HepG2 (cell line): ENCODE data around the gene COMMD7. TPM values are rescaled to one million over a fixed set of nuclear protein-coding genes. Genes with fewer than 3 reads are reported as not detected.

Experiments
- ATAC-seq: fragments of 200-7000 bp; cut with Tn5 transposase; 3 replicates; pipeline ENCODE4 v1.9.1; 2020; ENCODE audit warnings: mild to moderate bottlenecking, moderate library complexity
- BruUV-seq: library from RNA; stranded (reverse); fragments of 400-500 nt; replicated peaks from 2 replicates; lab custom pipeline; 2021; lab: Mats Ljungman, UMichigan
- CTCF ChIA-PET: fragments of 300-600 bp; formaldehyde crosslinking; extraction: SDS; loops from one replicate; lab custom pipeline; 2021; ENCODE audit warnings: low total read pairs, inconsistent platforms, low intra/inter-chr PET ratio; lab: Yijun Ruan, JAX
- POLR2A ChIA-PET: fragments of 350-600 bp; sonication (Branson Sonifier 250); formaldehyde crosslinking; loops from one replicate; lab custom pipeline; 2020; ENCODE audit warnings: antibody characterized with exemption, inconsistent platforms; lab: Yijun Ruan, JAX
- DNase-seq: peaks from one replicate; pipeline ENCODE4 v3.0.0-alpha.2; 2015; ENCODE audit warnings: low spot score
- FAIRE-seq: peaks from 3 replicates; lab custom pipeline; 2011; peaks lifted over from hg19 to GRCh38; lab: Jason Lieb, UNC
- H2AFZ ChIP-seq: one replicate; pipeline ENCODE4 v1.6.1; 2011; ENCODE audit warnings: low read length, inconsistent platforms
- H3K27ac ChIP-seq: fragments of 300-600 bp; 3 replicates; pipeline ENCODE4 v1.8.0; 2011; ENCODE audit warnings: mixed run types, mild to moderate bottlenecking, mixed read lengths, low read length, inconsistent platforms; ENCODE audit not compliant: insufficient read depth; ENCODE audit errors: extremely low read length
- H3K27me3 ChIP-seq, 2 experiments: fragments of 200-600 bp in 1 of 2; 2 replicates in 1 of 2; 3 replicates in 1 of 2; pipeline versions ENCODE4 v1.6.0 to v1.8.0; 2011; ENCODE audit warnings: low read length in 2 of 2, mild to moderate bottlenecking in 2 of 2, moderate library complexity in 2 of 2, inconsistent platforms in 1 of 2; ENCODE audit not compliant: insufficient read depth in 2 of 2, control insufficient read depth in 1 of 2
- H3K36me3 ChIP-seq, 2 experiments: fragments of 200-600 bp in 1 of 2; replicated peaks in 1 of 2; 2 replicates in 1 of 2; 3 replicates in 1 of 2; pipeline versions ENCODE4 v1.5.1 to v1.8.0; 2011; ENCODE audit warnings: low read length in 2 of 2, inconsistent platforms in 1 of 2; ENCODE audit not compliant: insufficient read depth in 2 of 2, control insufficient read depth in 1 of 2
- H3K4me1 ChIP-seq: 2 replicates; pipeline ENCODE4 v1.5.1; 2012; ENCODE audit warnings: low read length, inconsistent platforms; ENCODE audit not compliant: insufficient read depth
- H3K4me2 ChIP-seq: 2 replicates; pipeline ENCODE4 v1.6.0; 2011; ENCODE audit warnings: low read depth, low read length, inconsistent platforms
- H3K4me3 ChIP-seq, 3 experiments: fragments of 200-600 bp in 1 of 3; sonication (generic), shearing (Covaris generic) in 1 of 3; replicated peaks in 1 of 3; 2 replicates each; pipeline ENCODE4 v1.5.1; 2011 to 2016; ENCODE audit warnings: low read length in 3 of 3, inconsistent platforms in 2 of 3, low read depth in 2 of 3, mild to moderate bottlenecking in 2 of 3, control low read depth in 1 of 3, mixed read lengths in 1 of 3; ENCODE audit not compliant: insufficient read depth in 1 of 3
- H3K79me2 ChIP-seq: one replicate; pipeline ENCODE4 v1.6.1; 2011; ENCODE audit warnings: low read length, inconsistent platforms; ENCODE audit not compliant: insufficient read depth
- H3K9ac ChIP-seq: 2 replicates; pipeline ENCODE4 v1.6.0; 2011; ENCODE audit warnings: mild to moderate bottlenecking, low read depth, low read length, inconsistent platforms; ENCODE audit not compliant: insufficient read depth
- H3K9me3 ChIP-seq: 2 replicates; pipeline ENCODE4 v1.5.1; 2012; ENCODE audit warnings: mild to moderate bottlenecking, low read length
- H4K20me1 ChIP-seq: 2 replicates; pipeline ENCODE4 v1.6.0; 2011; ENCODE audit warnings: inconsistent platforms, mild to moderate bottlenecking, low read length, moderate library complexity; ENCODE audit not compliant: insufficient read depth
- ATAD3A ChIP-seq: sonication (generic); formaldehyde crosslinking; IDR thresholded peaks from 2 replicates; pipeline ENCODE4 v1.4.0; 2020; ENCODE audit warnings: missing genetic modification reagents
- EHMT2 ChIP-seq: fragments of 200-600 bp; sonication (generic); IDR thresholded peaks from 2 replicates; pipeline ENCODE4 v1.7.0; 2017; ENCODE audit warnings: antibody characterized with exemption, low read depth, low read length, borderline replicate concordance
- GTF3A ChIP-seq: sonication (generic); formaldehyde crosslinking; conservative IDR thresholded peaks from 2 replicates; pipeline ENCODE4 v1.4.0; 2020; ENCODE audit warnings: mild to moderate bottlenecking, missing genetic modification reagents
- LBX2 ChIP-seq: sonication (generic); formaldehyde crosslinking; IDR thresholded peaks from 2 replicates; pipeline ENCODE4 v1.5.0; 2020; ENCODE audit warnings: missing genetic modification reagents, mild to moderate bottlenecking, borderline replicate concordance
- MATR3 ChIP-seq: sonication (generic); formaldehyde crosslinking; IDR thresholded peaks from 2 replicates; pipeline ENCODE4 v1.4.0; 2020; ENCODE audit warnings: missing genetic modification reagents
- MIXL1 ChIP-seq: IDR thresholded peaks from 2 replicates; pipeline ENCODE4 v1.6.1; 2016
- NR1H2 ChIP-seq: sonication (generic); formaldehyde crosslinking; IDR thresholded peaks from 2 replicates; pipeline ENCODE4 v1.8.1; 2022; ENCODE audit warnings: low read depth, missing genetic modification reagents, borderline replicate concordance
- PPARG ChIP-seq: conservative IDR thresholded peaks from 2 replicates; pipeline ENCODE4 v1.6.1; 2016; ENCODE audit warnings: missing biosample characterization, missing genetic modification reagents
- SMAD3 ChIP-seq: sonication (generic); formaldehyde crosslinking; IDR thresholded peaks from 2 replicates; pipeline ENCODE4 v1.4.0; 2020; ENCODE audit warnings: missing genetic modification reagents
- STAT5B ChIP-seq: sonication (generic); formaldehyde crosslinking; IDR thresholded peaks from 2 replicates; pipeline ENCODE4 v1.4.0; 2020; ENCODE audit warnings: missing genetic modification reagents
- U2AF1 ChIP-seq: fragments of 200-400 bp; formaldehyde crosslinking; optimal IDR thresholded peaks from 2 replicates; pipeline ENCODE3; 2017; ENCODE audit warnings: mild to moderate bottlenecking, low read depth, low read length
- ZNF670 ChIP-seq: sonication (generic); formaldehyde crosslinking; IDR thresholded peaks from 2 replicates; pipeline ENCODE4 v1.8.0; 2022; ENCODE audit warnings: mild to moderate bottlenecking, missing genetic modification reagents, borderline replicate concordance
- ZNF678 ChIP-seq: sonication (generic); formaldehyde crosslinking; IDR thresholded peaks from 2 replicates; pipeline ENCODE4 v1.4.0; 2020; ENCODE audit warnings: mild to moderate bottlenecking, missing genetic modification reagents
- ZNF780A ChIP-seq: sonication (generic); formaldehyde crosslinking; IDR thresholded peaks from 2 replicates; pipeline ENCODE4 v1.8.0; 2022; ENCODE audit warnings: mild to moderate bottlenecking, missing genetic modification reagents, moderate library complexity
- ZSCAN12 ChIP-seq: sonication (generic); formaldehyde crosslinking; IDR thresholded peaks from 2 replicates; pipeline ENCODE4 v1.9.0; 2021; ENCODE audit warnings: mild to moderate bottlenecking, missing genetic modification reagents
- WGBS: methylation state at CpG from one replicate; pipeline ENCODE4 v1.1.6; 2017; ENCODE audit warnings: low lambda C conversion rate; 5-methylcytosine and 5-hydroxymethylcytosine counted together
- in situ Hi-C: cut with HindIII; loops from 2 replicates; pipeline ENCODE4 v1.10.0; 2017; ENCODE audit warnings: low pct_unique_long_range_greater_than_20kb; ENCODE audit not compliant: extremely low pct_ligation_motif_present
- intact Hi-C: fragments of 100-400 bp; cut with micrococcal nuclease; formaldehyde crosslinking; loops from one replicate; pipeline ENCODE4 v1.10.0; 2022; ENCODE audit not compliant: unreplicated experiment
- polyA plus RNA-seq, 8 experiments: library from polyadenylated mRNA; depleted of rRNA in 3 of 8; stranded (reverse) in 7 of 8; unstranded in 1 of 8; fragments of >200 nt; fragmentation: Illumina TruSeq in 4 of 8; extraction: Trizol in 4 of 8; gene quantifications; 2 replicates each; pipeline versions ENCODE4 v1.2.1 to v1.2.3, GENCODE V29; 2011 to 2016; ENCODE audit warnings: low read depth in 4 of 8, missing spikeins in 1 of 8, mixed read lengths in 1 of 8; ENCODE audit not compliant: insufficient read depth in 1 of 8
- total RNA-seq, 5 experiments: library from RNA; depleted of rRNA; stranded (reverse); fragments of >200 nt; fragmentation: Illumina TruSeq; extraction: Trizol; gene quantifications; 2 replicates each; pipeline ENCODE4 v1.2.3, GENCODE V29; 2016; ENCODE audit warnings: low read depth in 1 of 5
- TF ChIP-seq, protein P1 (sequence below): sonication (generic); formaldehyde crosslinking; IDR thresholded peaks from 2 replicates; pipeline ENCODE4 v1.4.0; 2020; ENCODE audit warnings: missing genetic modification reagents, borderline replicate concordance
- TF ChIP-seq, protein P2 (sequence below): IDR thresholded peaks from 2 replicates; pipeline ENCODE4 v1.6.1; 2012; ENCODE audit warnings: inconsistent platforms

COMMD7 gene
- total and polyA plus RNA-seq, 2 of the 13 experiments (the other 11 are each of a cell fraction or from before 2014, with no cell fraction given), result 42.1 to 53.3 TPM

- POLR2A ChIA-PET, result interaction anchor here (0.9 kb wide), 1 partner anchor 10 kb away, joined by 3 read pairs; no protein-coding TSS in a partner anchor
- CTCF ChIA-PET, result no interaction called here
- Histone ChIP-seq H3K4me3 (no peak overlapping the region), H3K4me2 (no peak overlapping the region), H3K79me2 (no peaks in the 10 kb centered on the region), H2AFZ (no peak overlapping the region), H3K36me3 (no peaks in the 10 kb centered on the region), H3K9ac (no peak overlapping the region), H3K4me1 (peaks cover 19% of the 10 kb centered on the region), H3K27me3 (0 out of 5 replicates have a peak, but pooled peaks cover 0 to 4% of the 10 kb centered on the region in 2 experiments), H3K9me3 (no peaks in the 10 kb centered on the region), H3K27ac (no peak overlapping the region), H4K20me1 (no peaks in the 10 kb centered on the region)
- in situ Hi-C loops, result loop anchor here (25.0 kb wide), 1 partner anchor 241 kb away; no protein-coding TSS in a partner anchor
- intact Hi-C loops, result no loop called here
- FAIRE-seq (no peak), ATAC-seq (no peak; the same call in 2 of the 3 replicates), DNase-seq (no peak)
- WGBS, result 20% methylated on average over 4 of the region's 4 CpGs
- TF ChIP-seq ZNF780A (no peak), SMAD3 (CRISPR knock-in tag) (no peak), ZNF670 (CRISPR knock-in tag) (no peak), NR1H2 (CRISPR knock-in tag) (no peak), GTF3A (CRISPR knock-in tag) (no peak), ZNF678 (no peak), U2AF1 (no peak), ATAD3A (CRISPR knock-in tag) (no peak), MIXL1 (CRISPR knock-in tag) (no peak), STAT5B (CRISPR knock-in tag) (no peak), PPARG (no peak), ZSCAN12 (CRISPR knock-in tag) (no peak), MATR3 (no peak), EHMT2 (no peak), LBX2 (no peak)
- TF ChIP-seq, protein P1, sequence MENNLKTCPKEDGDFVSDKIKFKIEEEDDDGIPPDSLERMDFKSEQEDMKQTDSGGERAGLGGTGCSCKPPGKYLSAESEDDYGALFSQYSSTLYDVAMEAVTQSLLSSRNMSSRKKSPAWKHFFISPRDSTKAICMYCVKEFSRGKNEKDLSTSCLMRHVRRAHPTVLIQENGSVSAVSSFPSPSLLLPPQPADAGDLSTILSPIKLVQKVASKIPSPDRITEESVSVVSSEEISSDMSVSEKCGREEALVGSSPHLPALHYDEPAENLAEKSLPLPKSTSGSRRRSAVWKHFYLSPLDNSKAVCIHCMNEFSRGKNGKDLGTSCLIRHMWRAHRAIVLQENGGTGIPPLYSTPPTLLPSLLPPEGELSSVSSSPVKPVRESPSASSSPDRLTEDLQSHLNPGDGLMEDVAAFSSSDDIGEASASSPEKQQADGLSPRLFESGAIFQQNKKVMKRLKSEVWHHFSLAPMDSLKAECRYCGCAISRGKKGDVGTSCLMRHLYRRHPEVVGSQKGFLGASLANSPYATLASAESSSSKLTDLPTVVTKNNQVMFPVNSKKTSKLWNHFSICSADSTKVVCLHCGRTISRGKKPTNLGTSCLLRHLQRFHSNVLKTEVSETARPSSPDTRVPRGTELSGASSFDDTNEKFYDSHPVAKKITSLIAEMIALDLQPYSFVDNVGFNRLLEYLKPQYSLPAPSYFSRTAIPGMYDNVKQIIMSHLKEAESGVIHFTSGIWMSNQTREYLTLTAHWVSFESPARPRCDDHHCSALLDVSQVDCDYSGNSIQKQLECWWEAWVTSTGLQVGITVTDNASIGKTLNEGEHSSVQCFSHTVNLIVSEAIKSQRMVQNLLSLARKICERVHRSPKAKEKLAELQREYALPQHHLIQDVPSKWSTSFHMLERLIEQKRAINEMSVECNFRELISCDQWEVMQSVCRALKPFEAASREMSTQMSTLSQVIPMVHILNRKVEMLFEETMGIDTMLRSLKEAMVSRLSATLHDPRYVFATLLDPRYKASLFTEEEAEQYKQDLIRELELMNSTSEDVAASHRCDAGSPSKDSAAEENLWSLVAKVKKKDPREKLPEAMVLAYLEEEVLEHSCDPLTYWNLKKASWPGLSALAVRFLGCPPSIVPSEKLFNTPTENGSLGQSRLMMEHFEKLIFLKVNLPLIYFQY (CRISPR knock-in tag), result no peak
- TF ChIP-seq, protein P2, sequence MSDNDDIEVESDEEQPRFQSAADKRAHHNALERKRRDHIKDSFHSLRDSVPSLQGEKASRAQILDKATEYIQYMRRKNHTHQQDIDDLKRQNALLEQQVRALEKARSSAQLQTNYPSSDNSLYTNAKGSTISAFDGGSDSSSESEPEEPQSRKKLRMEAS, result no peak
- no TSS peak for BruUV-seq
Measured at GRCh38 chr20:32753731-32754130, 10.5 kb upstream of the COMMD7 start.
